AG08396 (cell line): ENCODE measurements around the gene EID2.

Source experiments
- DNase-seq: peaks from one replicate; pipeline ENCODE4 v3.0.0; 2012; ENCODE audit warnings: low spot score, mixed read lengths

The EID2 gene

DNA sequence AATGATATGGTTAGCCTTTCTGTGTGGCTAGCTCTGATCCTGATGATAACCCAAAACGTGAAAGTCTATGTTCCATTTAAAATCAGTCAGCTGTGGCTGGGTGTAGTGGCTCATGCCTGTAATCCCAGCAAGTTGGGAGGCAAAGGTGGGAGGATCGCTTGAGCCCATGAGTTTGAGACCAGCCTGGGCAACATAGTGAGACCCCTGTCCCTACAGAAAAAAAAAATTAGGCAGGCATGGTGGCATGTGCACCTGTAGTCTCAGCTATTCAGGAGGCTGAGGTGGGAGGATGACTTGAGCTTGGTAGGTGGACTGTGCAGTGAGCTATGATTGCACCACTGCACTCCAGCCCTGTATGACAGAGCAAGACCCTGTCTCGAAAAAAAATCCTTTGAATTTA is 6.2 kb downstream of the EID2 start:
- no peak for DNase-seq

DNA sequence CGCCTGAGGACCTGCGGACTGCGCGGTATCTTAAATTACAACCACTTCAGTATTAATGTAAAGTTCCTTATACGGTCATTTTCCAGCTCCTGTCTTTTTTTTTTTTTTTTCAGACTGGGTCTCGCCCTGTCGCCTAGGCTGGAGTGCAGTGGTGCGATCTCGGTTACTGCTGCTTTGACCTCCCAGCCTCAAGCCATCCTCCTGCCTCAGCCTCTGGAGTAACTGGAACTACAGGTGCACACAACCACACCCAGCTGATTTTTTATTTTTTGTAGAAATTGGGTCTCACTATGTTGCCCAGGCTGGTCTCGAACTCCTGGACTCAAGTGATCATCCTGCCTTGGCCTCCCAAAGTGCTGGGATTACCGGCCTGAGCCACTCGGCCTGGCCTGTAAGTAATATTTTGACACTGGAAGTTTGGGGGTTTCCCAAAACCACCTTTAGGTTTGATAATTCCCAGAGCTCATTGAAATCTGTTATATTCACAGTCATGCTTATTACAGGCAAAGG is 6.9 kb downstream of the EID2 start:
- no peak for DNase-seq

DNA sequence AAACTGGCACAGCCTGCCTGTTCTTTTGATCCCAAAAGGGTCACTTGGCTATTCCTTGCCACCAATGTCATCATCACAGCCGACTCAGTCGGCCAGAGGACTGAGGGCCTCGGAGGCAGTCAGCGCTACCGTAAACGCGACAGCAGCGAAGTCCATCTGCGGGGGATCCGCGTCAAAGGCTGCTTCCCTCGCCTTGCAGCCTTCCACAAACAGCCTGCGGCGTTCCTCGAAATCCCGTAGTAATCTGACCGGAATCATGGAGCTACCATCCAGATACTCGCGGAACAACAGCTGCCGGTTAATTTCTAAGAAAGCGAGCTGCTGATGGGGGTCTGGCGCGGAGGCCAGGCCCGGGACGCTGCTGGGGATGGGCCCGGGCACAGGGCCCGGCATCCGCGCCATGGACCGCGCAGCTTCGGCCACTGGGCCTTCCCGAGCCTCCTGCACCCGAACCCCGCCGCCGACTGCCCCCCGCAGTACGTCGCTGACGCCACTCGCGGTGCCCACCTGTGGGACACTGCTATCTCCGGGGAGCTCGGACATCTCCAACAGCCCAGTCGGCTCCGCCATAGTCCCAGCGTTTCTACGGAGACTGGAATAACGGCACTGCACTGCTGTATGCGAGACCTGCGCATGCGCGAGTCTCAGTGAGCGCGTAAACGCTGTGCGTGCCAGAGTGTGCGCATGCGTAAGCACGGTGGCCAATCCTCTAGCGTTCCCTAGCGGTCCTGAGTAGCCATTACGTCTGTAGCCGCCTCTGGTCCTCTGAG is 7.5 kb downstream of the EID2 start, which contains the start of gene EID2B:
TSS of gene EID2B (minus strand) at position 620 of the 770 bp plus-strand sequence. CDS start at position 570, 50 bp downstream.
- DNase-seq = peak; percentile 99

DNA sequence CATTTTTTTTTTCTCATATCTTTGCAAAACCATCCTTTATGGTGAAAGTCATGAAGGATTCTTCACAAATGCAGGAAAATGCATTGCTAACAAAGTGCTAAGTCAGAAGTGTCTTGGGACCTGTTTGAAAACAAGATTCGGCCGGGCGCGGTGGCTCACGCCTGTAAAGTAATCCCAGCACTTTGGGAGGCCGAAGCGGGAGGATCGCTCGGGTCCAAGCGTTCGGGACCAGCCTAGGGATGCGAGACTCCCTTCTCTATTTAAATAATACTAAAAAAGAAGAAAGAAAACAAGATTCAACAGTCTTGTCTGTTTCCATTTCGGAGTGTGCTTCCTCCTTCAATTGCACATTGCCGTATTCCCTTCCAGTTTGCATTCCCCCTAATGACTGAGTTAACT is 8.1 kb downstream of the EID2 start:
- DNase-seq = no peak

DNA sequence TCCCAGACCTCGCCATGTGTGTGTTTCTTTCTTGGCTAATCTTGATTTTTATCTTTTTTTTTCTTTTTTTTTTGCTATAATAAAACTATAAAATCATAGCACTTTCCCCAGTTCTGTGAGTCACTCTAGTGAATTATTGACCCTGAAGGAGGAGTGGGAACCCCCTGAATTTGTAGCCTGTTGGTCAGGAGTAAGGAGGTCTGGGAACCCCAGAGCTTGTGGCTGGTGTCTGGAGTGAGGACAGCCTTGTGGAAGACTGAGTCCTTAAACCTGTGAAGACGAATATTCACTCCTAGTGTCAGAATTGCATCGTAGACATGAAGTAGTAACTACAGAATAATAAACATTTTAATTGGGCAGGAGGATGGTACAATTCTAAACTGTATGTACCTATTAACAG is 14.8 kb downstream of the EID2 start:
- no peak for DNase-seq

DNA sequence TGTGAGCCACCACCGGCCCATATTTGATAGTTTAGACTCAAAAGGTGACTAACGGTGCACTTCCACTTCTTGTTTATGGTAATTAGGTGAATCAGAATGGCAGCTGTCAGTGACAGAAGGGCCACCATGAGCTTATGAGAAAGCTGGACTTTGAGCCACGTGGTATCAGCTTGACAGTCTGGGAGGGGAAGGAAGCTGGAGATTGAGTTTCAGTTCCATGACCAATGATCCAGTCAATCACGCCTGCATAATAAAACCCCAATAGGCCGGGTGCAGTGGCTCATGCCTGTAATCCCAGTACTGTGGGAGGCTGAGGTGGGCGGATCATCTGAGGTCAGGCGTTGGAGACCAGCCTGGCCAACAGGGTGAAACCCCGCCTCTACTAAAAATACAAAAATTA is 15.5 kb downstream of the EID2 start:
- DNase-seq = no peak

DNA sequence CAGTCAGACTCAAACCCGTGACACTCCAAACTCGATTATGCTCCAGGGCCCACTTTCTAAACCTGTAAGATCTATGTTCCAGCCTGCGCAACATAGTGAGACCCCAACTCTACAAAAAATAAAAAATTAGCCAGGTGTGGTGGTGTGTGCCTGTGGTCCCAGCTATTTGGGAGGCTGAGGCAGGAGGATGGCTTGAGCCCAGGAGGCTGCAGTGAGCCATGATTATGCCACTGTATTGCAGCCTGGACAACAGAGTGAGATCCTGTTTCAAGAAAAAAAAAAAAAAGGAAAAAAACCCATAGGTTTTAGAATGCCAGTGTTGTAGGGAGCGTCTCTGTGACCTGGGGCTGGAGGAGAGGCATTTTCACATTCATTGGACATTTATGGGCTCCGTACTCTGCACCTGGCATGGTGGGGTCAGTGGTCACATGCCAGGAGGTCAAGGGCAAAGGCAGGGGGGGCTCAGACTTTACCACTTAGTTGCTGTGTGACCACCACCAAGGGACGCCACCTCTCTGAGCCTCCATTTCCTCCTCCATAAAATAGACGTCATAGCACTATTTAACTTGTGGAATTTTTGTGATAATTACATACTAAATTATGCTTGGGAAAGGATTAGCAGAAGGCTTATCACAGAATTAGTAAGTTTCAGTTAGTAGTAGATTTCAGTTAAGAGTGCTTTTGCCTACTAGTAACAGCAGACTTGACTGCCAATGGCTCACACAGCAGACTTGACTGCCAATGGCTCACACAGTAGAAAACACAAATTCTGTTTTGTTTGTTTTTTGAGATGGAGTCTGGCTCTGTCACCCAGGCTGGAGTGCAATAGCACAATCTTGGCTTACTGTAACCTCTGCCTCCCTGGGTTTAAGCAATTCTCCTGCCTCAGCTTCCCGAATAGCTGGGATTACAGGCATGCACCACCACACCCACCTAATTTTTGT is 19.1 kb downstream of the EID2 start:
- no peak for DNase-seq

DNA sequence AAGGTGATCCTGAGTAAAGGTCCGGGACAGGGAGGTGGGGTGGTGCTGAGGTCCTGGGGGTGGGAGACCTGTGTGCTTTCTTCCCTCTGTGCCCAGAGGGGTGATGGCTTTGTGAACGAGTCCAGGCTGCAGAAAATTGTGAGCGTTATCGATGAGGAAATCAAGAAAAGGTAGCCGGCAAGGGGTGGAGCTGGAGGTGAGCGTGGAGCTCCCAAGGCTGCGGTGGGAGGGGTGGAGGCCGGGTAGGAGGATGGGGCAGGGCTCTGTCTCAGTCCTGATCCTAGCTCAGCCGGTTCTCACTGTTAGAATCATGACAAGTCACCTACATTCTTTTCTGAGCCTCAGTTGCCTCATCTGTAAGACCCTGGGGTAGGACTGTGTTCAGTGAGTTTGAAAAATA is 21.0 kb downstream of the EID2 start:
- no peak for DNase-seq

DNA sequence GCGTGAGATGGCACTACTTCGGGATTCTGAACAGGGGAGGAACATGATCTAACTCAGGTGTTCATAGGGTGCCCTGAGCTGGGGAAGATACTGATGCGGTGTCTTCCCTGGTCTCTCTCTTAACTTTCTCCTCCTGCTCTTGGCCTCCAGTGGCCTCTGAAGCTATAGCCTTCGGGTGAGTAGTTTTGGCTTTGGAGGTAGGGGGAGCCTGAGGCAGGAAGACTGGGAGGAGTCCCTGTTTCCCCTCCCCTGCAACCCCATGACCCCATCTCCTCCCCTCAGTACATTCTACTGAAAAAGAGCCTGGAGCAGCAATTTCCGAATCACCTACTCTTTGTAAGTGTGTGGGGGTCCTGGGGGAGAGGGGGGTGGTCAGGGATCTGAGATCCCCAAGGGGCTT is 21.5 kb downstream of the EID2 start:
- no peak for DNase-seq

DNA sequence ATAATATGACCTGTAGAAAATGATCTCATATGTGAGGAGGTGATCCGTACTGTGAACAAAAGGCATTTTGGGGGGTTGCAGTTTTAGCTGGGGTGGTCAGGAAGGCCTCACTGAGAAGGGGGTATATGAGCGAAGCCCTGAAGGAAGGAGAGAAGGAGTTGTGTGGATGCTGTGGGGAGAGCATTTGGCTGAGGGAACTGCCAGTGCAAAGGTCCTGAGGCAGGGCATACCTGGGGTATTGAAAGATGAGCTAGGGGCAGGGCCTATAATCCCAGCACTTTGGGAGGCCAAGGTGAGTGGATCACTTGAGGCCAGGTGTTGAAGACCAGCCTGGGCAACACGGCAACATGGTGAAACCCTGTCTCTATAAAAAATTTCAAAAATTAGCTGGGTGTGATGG is 22.5 kb downstream of the EID2 start:
- no peak for DNase-seq

DNA sequence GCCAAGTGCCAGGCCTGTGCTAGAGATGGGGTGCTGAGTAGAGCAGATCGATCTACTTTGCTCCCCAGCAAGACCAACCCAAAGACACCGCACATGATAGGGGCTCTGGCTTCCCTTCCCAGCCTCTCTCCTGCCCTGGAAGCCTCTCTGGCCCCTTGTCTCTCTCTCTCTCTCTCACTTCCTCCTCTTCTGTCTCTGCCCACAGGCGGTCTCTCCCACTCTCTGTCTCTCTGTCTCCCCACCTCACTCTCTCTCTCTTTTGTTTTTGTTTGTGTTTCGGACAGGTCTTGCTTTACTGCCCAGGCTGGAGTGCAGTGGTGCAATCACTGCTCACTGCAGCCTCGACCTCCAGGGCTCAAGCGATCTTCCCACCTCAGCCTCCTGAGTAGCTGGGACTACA is 23.7 kb downstream of the EID2 start:
- DNase-seq = no peak

DNA sequence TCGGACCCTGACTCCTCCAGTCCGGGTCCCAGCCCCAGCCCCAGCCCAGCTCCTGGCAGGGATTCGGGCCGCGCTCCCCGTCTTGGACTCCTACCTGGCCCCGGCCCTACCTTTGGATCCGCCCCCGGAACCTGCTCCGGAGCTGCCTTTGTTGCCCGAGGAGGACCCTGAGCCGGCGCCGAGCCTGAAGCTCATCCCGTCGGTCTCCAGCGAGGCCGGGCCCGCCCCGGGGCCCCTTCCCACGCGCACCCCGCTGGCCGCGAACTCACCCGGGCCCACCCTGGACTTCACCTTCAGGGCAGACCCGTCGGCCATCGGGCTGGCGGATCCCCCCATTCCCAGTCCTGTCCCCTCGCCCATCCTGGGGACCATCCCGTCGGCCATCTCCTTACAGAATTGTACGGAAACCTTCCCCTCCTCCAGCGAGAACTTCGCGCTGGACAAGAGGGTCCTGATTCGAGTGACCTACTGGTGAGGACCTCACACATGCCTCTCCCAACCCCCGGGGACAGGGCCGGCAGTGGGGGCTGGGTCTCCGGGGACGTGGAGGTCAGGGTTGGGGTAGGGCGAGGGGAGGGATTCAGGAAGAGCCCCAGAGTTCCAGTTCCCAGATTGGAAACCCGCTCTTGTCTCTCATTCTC is 24.3 kb downstream of the EID2 start:
- no peak for DNase-seq

DNA sequence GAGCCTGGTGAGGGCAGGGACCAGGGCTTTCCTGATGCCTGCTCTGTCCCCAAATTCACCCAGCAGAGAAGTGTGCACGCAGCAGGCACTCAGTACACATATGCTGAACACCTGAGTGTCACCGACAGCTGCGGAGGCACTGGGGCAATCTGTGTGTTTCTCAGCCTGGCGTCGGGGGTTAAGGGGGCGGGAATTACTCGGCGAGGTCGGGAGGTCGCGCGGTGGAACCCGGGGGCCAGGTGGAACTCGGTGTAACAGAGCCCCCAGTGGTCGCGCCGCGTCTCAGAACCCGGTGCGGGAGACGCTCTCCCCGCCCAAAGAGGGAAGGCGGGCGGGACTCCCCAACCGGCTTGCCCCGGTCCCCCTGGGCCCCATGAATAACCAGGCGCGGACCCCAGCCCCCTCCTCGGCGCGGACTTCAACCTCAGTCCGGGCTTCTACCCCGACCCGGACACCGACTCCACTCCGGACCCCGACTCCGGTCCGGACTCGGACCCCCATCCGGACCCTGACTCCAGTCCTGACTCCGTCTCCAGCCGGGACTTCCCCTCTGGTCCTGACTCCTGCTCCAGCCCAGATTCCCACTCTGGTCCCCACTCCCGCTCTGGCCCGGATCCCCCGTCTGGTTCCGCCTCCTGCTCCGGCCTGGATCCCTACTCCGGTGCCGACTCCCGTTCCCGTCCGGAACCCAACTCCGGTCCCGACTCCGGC is 25.0 kb downstream of the EID2 start, which contains the start of gene SELENOV:
TSS of gene SELENOV (plus strand) at position 300 of the 711 bp plus-strand sequence. CDS start at position 374, 74 bp downstream.
- DNase-seq = no peak

DNA sequence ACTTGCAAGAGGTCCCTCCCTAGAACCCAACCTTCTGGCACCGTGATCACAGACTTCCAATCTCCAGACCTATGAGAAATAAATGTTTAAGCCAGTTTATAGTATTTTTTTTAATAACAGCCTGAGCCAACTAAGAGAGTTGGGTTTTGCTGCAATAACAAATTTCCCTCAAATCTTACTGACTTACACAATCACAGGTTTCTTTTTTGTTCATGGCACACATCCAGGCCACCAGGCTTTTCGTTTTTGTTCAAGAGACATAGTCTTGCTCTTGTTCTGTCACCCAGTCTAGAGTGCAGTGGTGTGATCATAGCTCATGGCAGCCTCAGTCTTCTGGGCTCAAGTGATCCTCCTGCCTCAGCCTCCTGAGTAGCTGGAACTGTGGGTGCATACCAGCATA is 27.0 kb downstream of the EID2 start:
- no peak for DNase-seq

DNA sequence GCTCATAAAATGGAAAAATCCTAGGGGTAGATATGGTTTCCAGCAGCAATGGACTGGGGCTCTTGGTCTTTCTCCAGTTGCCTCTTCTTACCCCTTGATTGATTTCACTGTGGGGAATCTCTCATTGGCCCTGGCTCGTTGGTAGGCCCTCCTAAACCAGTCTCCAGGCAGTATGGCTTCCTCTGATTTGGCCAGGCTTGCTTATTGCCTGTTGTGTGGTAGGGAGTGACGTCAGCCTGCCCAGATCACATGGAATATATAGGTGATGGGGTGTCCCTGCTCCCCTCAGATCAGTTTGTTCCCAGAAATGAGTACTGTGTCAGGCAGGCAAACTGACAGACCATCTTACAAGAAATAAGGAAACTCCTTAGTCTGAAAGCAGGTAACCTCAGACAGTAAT is 30.7 kb downstream of the EID2 start:
- no peak for DNase-seq

DNA sequence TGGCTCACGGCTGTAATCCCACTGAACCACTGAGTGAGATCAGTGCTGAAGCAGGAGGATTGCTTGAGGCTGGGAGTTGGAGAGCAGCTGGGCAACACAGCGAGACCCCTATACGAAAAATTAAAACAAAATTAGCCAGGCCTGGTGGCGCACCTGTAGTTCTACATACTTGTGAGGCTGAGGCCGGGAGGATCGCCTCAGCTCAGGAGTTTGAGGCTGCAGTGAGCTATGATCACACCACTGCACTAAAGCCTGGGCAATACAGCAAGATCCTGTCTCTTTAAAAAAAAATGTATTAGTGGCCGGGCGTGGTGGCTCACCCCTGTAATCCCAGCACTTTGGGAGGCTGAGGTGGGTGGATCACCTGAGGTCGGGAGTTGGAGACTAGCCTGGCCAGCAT is 31.3 kb downstream of the EID2 start:
- DNase-seq = no peak

DNA sequence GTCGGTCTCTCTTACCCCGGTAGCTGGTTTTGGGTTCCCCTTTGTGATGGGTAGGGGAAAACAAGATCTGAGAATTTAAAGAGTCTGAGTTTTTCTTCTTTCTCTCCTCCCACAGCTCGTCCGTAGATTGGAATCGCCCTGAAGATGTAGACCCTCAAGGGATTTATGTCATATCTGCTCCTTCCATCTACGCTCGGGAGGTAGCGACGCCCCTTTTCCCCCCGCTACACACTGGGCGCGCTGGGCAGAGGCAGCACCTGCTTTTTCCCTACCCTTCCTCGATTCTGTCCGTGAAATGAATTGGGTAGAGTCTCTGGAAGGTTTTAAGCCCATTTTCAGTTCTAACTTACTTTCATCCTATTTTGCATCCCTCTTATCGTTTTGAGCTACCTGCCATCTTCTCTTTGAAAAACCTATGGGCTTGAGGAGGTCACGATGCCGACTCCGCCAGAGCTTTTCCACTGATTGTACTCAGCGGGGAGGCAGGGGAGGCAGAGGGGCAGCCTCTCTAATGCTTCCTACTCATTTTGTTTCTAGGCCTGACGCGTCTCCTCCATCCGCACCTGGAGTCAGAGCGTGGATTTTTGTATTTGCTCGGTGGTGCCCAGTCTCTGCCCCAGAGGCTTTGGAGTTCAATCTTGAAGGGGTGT is 32.1 kb downstream of the EID2 start:
- DNase-seq = no peak

DNA sequence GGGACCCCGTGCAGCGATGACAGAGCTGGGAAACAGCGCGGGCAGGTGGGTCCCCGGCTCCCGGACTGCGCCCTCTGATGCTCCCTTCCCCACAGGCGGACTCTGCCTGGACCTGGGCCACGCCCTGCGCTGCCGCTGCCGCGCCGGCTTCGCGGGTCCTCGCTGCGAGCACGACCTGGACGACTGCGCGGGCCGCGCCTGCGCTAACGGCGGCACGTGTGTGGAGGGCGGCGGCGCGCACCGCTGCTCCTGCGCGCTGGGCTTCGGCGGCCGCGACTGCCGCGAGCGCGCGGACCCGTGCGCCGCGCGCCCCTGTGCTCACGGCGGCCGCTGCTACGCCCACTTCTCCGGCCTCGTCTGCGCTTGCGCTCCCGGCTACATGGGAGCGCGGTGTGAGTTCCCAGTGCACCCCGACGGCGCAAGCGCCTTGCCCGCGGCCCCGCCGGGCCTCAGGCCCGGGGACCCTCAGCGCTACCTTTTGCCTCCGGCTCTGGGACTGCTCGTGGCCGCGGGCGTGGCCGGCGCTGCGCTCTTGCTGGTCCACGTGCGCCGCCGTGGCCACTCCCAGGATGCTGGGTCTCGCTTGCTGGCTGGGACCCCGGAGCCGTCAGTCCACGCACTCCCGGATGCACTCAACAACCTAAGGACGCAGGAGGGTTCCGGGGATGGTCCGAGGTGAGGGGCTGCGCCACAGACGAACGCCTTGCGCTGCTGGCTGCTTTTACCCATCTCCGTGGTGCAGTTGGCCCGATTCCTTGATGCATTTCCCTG is 32.8 kb downstream of the EID2 start:
- DNase-seq = peak; percentile 86

DNA sequence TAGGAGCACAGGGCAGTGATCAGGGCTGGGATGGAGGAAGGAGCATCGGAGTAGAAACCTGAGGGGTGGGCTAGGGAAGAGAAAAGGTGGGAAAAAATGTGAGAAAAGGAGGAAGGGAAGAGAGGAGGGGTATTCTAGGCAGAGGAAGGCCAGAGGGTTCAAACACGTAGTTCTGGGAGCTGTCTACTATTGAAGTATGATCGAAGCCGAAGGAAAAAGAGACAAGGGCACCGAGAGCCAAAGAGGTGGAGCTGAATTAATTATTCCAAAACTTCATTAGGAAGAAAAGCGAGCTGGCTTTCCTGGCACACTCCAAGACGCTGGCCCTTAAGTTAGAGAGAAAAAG is 33.4 kb downstream of the EID2 start:
- DNase-seq = no peak

DNA sequence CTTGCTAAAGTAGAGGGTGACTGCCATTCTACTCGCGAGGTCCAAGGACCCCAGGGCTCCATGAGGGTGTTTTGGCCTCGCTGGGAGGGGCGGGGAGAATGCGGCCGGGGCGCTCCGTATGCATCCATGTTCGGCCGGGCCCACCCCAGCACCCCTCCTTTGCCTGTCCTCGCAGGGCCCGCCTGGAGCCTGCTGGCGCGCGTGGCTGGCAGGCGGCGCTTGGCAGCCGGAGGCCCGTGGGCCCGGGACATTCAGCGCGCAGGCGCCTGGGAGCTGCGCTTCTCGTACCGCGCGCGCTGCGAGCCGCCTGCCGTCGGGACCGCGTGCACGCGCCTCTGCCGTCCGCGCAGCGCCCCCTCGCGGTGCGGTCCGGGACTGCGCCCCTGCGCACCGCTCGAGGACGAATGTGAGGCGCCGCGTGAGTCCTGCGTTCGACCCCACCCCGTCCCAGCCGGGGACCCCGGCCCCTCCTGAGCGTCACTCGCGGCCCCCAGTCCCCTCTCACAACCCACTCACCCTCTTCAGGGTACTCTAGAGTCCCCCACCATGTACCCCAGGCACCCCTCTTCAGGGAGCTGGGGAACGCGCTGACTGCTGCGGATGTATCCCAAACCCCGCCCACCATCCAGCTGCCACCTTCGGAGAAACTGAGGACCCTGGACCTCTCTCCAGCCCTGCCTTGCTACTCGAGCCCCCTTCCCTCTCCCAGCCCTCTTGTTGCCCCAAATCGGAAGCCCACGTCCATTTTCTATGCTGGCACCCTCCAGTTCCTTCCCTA is 37.1 kb downstream of the EID2 start:
- peak; percentile 93 for DNase-seq
